ENCODE measurements around the gene HCN2.

Gene HCN2

GRCh38 chr19:658059-658839 lies 68.6 kb downstream of the HCN2 start:
- no peak for DNase-seq

GRCh38 chr19:658916-659839 lies 69.5 kb downstream of the HCN2 start:
- no peak for DNase-seq

DNA sequence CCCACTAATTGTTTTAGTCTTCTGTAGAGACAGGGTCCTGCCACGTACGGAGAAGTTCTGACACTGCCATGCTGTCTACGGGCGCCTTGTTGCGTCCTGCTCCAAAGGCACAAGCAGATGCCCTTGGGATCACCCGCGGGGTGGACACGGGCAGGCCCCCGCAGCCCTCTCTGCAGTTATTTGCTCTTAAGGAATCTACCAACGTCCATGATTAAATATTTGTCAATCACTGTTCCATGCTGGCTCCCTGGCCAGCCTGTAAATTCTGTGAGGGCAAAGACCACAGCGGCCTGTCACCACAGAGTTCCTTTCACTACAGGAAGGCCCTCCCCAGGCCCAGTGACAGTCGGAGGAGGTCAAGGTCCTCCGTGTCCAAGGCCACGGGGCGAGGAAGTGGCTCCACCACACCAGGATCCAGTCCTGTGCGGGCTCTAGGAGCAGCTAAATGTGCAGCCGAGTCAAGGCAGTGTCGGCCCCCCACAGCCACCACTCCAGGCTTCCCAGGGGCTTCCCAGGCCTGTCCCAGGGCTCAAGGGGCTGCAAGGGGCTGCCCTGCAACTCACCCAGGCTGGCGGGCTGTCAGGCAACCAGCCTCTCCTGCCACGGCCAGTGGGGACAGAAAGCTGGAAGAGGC lies 71.2 kb downstream of the HCN2 start:
- no peak for DNase-seq

DNA sequence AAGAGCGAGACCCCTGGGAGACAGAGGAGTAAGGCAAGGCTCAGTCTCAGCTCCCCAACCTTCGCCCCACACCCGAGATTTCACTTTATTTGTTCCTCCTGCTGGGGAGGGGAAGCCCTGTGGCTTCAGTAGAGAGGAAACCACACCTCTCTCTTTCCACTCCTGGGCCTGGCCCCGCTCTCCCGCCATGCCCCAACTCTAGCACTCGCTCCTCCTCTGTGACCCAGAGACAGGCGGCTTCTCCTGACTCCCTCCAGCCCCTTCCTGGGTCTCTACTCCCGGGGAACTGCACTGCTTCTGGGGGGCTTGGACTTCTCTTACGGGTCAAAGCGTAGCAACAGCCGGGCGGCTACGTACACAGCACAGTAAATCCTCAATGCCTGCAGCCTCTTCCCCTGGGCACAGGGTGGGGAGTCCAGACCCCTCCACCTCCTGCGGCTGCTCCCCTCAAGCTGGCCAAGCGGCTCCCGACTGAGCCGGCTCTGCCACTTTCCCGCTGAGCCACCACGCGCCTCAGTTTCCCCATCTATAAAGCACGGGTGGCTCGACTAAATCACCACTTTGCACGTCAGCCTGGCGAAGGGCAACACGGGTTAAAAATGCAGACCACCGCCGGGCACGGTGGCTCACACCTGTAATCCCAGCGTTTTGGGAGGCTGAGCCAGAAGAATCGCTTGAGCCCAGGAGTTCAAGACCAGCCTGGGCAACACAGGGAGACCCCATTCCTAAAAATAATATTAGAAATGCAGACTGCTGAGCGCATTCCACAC lies 71.9 kb downstream of the HCN2 start:
- DNase-seq, result no peak

GRCh38 chr19:662207-662961 lies 72.7 kb downstream of the HCN2 start:
- DNase-seq, result peak; percentile 59

DNA sequence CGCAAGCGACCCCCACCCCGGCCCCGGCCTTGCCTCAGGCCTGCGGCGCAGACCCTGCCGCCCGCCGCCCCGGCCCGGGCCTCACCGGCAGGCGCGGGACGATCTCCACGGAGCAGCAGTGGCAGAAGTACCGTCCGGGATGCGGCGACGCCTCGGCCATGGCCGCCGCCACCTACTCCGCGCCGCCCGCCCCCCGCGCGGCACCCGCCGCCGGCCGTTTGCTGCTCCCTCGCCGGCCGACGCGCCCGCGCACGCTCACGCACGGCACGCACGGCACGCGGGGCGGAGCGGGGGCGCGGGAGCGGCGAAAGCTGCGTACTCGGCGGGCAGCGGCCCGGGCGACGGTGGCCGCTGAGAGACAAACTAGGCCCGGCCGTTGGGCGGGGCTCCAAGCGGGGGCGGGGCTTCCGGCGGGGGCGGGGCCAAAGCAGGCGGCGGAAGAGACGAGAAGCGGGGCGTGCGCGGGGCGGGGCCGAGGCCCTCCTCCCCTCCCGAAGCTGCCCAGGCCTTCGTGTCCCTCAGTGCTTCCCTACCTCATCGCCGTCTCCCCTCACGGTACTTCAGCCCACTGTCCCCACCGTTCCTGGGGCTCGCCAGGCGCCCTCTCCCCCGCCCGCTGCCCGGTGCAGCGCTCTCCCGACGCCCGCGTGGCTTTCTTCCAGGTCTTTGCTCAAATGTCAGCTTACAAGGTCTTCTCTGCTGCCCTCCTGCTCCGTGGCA lies 73.4 kb downstream of the HCN2 start, which contains the start of gene RNF126:
RNF126 (minus strand) TSS at position 253 of the 720 bp plus-strand sequence; CDS start at position 160, 93 bp downstream.
- DNase-seq, result peak; percentile 92

DNA sequence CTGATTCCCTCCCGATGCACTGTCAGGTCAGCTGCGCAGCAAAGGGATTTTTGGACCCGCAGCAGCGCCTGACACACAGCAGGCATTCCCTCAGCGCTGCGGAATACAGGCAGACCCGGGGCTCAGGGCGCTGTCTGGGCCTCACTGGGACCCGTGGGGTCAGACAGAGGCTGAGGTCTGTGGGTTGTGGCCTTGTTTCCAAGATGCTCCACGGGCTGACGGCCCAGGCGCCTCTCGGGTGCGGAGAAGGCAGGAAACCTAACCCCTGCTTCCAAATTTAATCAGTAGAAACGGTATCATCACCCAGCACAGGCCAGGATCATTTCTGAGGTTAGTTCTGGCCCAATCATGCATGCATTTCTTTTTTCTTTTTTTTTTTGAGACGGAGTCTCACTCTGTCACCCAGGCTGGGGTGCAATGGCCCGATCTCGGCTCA lies 74.0 kb downstream of the HCN2 start:
- DNase-seq, result no peak

DNA sequence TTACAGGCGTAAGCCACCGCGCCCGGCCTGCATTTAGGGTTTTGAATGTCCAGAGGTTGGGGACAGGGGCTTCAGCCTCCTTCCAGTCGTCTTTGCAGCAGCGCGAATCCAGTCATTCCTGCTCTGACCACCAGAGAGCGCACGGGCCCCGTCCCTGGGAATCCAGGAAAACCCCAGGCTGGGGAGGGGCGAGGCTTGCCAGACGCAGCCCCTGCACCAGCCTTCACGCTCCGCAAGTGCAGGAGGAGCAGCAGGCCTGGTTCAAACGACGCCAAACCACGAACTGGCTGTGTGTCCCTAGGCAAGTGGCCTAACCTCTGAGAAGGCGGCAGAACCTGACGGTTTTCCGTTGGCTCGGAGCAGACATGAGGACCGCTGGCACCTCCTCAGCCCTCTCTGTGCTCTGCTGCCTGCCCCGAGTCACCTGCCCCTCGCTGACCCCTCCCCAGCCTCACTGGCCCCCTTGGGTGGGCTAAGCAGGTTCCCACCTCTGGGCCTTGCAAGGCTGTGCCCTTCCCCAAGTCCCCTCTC lies 75.3 kb downstream of the HCN2 start:
- peak; percentile 80 for DNase-seq
